ENCODE measurements around the gene RXRB. TPM values are rescaled to one million over a fixed set of nuclear protein-coding genes. Genes with fewer than 3 reads are reported as not detected.

The RXRB gene
- total RNA-seq, 1 donor = 19.2 TPM

DNA sequence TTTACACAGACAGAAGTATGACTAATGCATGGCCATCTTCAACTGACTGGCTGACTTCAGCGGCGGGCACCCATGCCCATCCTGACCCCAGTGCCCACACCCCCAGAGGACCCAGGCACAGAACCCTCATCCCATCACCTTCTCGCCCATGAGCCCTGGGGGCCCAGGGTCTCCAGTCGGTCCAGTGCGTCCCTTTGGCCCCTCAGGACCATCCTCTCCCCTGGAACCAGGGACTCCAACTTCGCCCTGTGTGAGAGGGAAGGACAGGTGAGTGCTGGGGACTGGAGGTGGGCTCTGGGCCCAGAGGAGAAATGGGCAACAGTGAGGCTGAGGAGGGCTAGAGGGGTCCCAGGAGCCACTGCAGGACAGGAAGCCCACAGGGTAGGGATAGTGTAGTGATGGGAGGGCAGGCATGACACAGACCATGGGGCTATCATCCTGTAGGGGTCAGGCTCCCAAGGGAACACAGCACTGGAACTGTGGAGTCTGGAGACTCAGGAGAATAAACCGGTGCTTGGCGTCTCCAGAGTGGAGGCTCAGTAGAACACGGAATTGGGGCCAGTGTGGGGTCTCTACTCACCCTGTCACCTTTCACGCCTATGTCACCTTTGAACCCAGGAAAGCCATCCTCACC lies 24.9 kb downstream of the RXRB start:
- TF ChIP-seq, protein P1, sequence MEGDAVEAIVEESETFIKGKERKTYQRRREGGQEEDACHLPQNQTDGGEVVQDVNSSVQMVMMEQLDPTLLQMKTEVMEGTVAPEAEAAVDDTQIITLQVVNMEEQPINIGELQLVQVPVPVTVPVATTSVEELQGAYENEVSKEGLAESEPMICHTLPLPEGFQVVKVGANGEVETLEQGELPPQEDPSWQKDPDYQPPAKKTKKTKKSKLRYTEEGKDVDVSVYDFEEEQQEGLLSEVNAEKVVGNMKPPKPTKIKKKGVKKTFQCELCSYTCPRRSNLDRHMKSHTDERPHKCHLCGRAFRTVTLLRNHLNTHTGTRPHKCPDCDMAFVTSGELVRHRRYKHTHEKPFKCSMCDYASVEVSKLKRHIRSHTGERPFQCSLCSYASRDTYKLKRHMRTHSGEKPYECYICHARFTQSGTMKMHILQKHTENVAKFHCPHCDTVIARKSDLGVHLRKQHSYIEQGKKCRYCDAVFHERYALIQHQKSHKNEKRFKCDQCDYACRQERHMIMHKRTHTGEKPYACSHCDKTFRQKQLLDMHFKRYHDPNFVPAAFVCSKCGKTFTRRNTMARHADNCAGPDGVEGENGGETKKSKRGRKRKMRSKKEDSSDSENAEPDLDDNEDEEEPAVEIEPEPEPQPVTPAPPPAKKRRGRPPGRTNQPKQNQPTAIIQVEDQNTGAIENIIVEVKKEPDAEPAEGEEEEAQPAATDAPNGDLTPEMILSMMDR (IDR thresholded peaks at IDR 0.05; ENCODE audit: extremely low read depth, low read depth, low read length) = no peak
- Histone ChIP-seq H3K4me3 (ENCODE audit: insufficient read depth, low read length) (no peak overlapping the region), H3K9me3 (ENCODE audit: low read depth, low read length) (no peaks in the 10 kb centered on the region), H3K36me3 (ENCODE audit: insufficient read depth, low read length) (no peaks in the 10 kb centered on the region), H3K27ac (ENCODE audit: low read depth, low read length) (no peak overlapping the region), H3K4me1 (ENCODE audit: insufficient read depth, low read length) (no peaks in the 10 kb centered on the region), H3K79me2 (ENCODE audit: insufficient read depth, low read length) (no peaks in the 10 kb centered on the region), H3K4me2 (ENCODE audit: insufficient read depth, low read length) (no peak overlapping the region), H2AFZ (ENCODE audit: low read length) (no peak overlapping the region), H3K27me3 (ENCODE audit: insufficient read depth, low read length) (no peaks in the 10 kb centered on the region), H4K20me1 (ENCODE audit: insufficient read depth, low read length) (no peaks in the 10 kb centered on the region)
- DNase-seq (ENCODE audit: insufficient read length, low spot score, missing footprints) = peak; percentile 76

DNA sequence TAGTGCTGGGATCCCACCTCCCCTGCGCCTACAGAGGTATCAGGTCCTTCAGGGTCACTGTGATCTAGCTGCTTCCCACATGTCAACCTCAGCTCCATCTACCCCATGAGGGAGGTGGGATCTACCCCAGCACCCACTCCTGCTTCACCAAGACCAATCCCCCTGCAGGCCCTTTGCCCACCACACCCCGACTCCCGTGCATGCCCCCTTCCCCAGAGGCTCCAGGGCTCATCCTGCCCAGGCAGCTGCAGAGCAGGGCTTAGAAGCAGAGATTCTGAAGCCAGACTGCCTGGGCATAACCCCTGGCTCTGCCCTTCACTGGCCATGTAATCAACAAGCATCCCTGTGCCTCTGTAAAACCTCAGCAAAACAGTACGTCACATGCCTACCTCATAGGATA lies 25.7 kb downstream of the RXRB start:
- H3K27me3 ChIP-seq (ENCODE audit: insufficient read depth, low read length) = no peaks in the 10 kb centered on the region
- DNase-seq (ENCODE audit: insufficient read length, low spot score, missing footprints) = no peak
- no peaks in the 10 kb centered on the region for H3K4me1 ChIP-seq (ENCODE audit: insufficient read depth, low read length)
- no peaks in the 10 kb centered on the region for H3K9me3 ChIP-seq (ENCODE audit: low read depth, low read length)
- H4K20me1 ChIP-seq (ENCODE audit: insufficient read depth, low read length) = no peaks in the 10 kb centered on the region
- H2AFZ ChIP-seq (ENCODE audit: low read length) = no peak overlapping the region
- no peak overlapping the region for H3K4me3 ChIP-seq (ENCODE audit: insufficient read depth, low read length)
- no peak overlapping the region for H3K4me2 ChIP-seq (ENCODE audit: insufficient read depth, low read length)
- no peaks in the 10 kb centered on the region for H3K79me2 ChIP-seq (ENCODE audit: insufficient read depth, low read length)
- H3K27ac ChIP-seq (ENCODE audit: low read depth, low read length) = no peak overlapping the region
- no peaks in the 10 kb centered on the region for H3K36me3 ChIP-seq (ENCODE audit: insufficient read depth, low read length)
- TF ChIP-seq, protein P1 (IDR thresholded peaks at IDR 0.05; ENCODE audit: extremely low read depth, low read depth, low read length) = no peak

DNA sequence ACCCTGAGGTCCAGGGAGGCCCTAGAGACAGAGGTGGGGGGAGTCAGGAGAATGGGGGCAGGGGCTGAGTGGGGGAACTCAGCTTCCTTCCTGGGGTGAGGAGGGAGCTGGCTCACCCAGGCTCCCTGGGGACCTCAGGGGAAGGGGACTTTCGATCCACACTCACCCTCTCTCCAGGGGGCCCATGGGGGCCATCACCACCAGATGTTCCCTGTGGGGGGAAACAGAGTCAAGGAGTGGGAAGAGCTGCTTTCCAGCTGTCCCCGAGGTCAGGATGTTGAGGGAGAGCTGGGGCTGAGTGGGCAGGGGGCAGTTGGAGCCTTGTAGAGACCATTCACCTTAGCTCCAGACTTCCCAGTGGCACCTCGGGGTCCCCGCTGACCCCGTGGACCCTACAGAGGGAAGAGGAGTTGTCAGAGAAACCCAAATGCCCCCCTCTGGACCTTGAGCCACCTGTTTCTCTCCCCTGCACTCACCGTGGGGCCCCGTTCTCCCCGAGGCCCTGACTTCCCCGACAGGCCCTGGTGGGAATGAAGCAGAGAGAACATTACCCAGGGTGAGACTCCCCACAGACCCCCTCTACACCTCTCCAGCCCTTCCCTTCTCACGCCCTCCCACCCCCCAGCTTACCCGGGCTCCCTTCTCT lies 26.8 kb downstream of the RXRB start:
- Histone ChIP-seq H3K4me2 (ENCODE audit: insufficient read depth, low read length) (no peak overlapping the region), H3K36me3 (ENCODE audit: insufficient read depth, low read length) (no peaks in the 10 kb centered on the region), H2AFZ (ENCODE audit: low read length) (no peak overlapping the region), H3K27me3 (ENCODE audit: insufficient read depth, low read length) (no peaks in the 10 kb centered on the region), H3K4me1 (ENCODE audit: insufficient read depth, low read length) (no peaks in the 10 kb centered on the region), H3K79me2 (ENCODE audit: insufficient read depth, low read length) (no peaks in the 10 kb centered on the region), H4K20me1 (ENCODE audit: insufficient read depth, low read length) (no peaks in the 10 kb centered on the region), H3K27ac (ENCODE audit: low read depth, low read length) (no peak overlapping the region), H3K4me3 (ENCODE audit: insufficient read depth, low read length) (no peak overlapping the region), H3K9me3 (ENCODE audit: low read depth, low read length) (no peaks in the 10 kb centered on the region)
- TF ChIP-seq, protein P1 (IDR thresholded peaks at IDR 0.05; ENCODE audit: extremely low read depth, low read depth, low read length) = no peak
- peak; percentile 66 for DNase-seq (ENCODE audit: insufficient read length, low spot score, missing footprints)

DNA sequence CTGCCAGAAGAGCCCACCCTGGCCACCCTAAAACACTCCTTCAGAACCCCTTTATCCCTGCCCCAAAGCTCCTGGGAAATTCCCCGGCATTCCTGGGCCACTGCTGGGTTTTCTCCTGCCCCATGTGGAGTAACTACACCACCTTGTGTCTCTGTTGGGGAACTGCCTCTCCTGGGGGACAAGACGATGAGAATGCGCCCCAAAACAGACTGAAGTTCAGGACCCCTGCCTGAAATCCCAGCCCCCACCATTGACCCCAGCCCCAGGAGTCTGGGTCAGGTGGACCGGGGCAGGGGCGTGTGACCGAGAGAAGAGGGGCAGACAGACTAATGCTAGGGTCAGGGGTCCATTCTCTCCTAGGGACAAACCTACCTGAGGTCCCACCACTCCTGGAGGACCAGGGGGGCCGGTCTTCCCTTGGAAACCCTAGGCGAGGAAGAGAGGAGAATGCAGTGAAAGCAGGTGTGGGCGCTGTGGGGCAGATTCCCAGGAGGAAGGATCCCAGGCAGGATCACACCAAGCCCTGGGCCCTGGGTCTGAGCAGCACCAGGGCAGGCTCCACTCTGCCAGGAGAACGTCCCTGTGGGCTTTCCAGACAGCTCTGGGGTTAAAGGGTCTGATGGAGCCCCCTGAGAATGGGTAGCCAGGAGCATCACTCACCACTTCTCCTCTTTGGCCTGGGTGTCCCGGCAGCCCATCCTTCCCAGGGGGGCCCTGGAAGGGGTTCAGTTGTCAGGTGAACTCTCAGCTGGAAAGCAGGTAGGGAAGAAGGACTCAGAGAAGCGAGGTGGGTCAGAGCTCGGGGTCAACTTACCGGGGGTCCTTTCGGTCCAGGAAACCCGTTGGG lies 27.6 kb downstream of the RXRB start:
- Histone ChIP-seq H3K4me2 (ENCODE audit: insufficient read depth, low read length) (no peak overlapping the region), H3K4me3 (ENCODE audit: insufficient read depth, low read length) (no peak overlapping the region), H3K9me3 (ENCODE audit: low read depth, low read length) (no peaks in the 10 kb centered on the region), H3K79me2 (ENCODE audit: insufficient read depth, low read length) (no peaks in the 10 kb centered on the region), H3K4me1 (ENCODE audit: insufficient read depth, low read length) (no peaks in the 10 kb centered on the region), H3K27me3 (ENCODE audit: insufficient read depth, low read length) (no peaks in the 10 kb centered on the region), H4K20me1 (ENCODE audit: insufficient read depth, low read length) (no peaks in the 10 kb centered on the region), H3K27ac (ENCODE audit: low read depth, low read length) (no peak overlapping the region), H2AFZ (ENCODE audit: low read length) (no peak overlapping the region), H3K36me3 (ENCODE audit: insufficient read depth, low read length) (no peaks in the 10 kb centered on the region)
- peak; percentile 99 for DNase-seq (ENCODE audit: insufficient read length, low spot score, missing footprints)
- TF ChIP-seq, protein P1 (IDR thresholded peaks at IDR 0.05; ENCODE audit: extremely low read depth, low read depth, low read length) = peak; percentile 79

All from osteoblast (primary cell).